ENCODE data around the gene PPP1R9B.

The PPP1R9B gene

DNA sequence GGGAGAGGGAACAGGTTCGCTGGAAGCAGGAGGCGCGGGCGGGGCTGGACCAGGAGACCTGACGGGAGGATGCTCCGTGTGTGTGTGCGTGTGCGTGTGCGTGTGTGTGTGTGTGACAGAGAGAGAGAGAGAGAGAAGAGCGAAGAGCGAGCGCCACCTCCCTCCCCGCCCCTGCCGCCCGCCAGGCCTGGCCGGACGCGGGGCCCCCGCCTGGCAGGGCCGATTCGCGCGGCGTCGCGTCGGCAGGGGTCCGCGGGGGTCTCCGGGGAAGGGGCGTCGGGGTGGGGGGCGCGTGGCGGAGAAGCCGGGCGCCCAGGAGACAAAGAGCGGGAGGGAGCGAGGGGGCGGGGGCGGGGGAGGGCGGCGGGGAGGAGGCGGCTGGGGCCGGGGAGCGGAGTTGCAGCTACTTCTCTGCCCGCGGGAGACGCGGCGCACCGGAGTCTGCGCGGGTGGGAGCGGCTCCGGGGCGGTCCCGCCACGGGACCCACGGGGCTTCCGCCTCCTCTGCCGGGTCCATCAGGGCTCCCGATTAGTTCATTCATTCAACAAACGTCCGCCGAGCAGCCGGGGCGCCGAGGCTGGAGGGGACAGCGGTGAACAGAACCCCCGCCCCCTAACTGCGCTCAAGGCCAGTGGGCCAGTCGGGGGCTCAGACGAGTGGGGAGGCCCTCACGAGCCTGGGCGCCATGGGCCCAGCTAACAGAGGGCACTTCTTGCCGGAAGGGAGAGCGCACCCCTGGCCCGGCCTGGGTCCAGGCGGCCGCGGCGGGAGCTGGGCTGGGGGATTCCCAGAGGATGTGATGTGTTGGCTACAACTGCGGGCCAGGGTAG lies 20.5 kb downstream of the PPP1R9B start, which contains the start of gene SAMD14:
SAMD14 (minus strand) TSS at position 433 of the 831 bp plus-strand sequence. CDS start 5,201 bp downstream, outside the sequence.
- H3K4me3 ChIP-seq (replicated peaks; ENCODE audit: low read depth, low read length): peak within 1 kb of the TSS; percentile 33
- TF ChIP-seq, protein P1, sequence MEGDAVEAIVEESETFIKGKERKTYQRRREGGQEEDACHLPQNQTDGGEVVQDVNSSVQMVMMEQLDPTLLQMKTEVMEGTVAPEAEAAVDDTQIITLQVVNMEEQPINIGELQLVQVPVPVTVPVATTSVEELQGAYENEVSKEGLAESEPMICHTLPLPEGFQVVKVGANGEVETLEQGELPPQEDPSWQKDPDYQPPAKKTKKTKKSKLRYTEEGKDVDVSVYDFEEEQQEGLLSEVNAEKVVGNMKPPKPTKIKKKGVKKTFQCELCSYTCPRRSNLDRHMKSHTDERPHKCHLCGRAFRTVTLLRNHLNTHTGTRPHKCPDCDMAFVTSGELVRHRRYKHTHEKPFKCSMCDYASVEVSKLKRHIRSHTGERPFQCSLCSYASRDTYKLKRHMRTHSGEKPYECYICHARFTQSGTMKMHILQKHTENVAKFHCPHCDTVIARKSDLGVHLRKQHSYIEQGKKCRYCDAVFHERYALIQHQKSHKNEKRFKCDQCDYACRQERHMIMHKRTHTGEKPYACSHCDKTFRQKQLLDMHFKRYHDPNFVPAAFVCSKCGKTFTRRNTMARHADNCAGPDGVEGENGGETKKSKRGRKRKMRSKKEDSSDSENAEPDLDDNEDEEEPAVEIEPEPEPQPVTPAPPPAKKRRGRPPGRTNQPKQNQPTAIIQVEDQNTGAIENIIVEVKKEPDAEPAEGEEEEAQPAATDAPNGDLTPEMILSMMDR (IDR thresholded peaks at IDR 0.05; ENCODE audit: low read depth, low read length, missing control alignments): no peak
- no peak for DNase-seq (ENCODE audit: extremely low read depth, low read depth)

DNA sequence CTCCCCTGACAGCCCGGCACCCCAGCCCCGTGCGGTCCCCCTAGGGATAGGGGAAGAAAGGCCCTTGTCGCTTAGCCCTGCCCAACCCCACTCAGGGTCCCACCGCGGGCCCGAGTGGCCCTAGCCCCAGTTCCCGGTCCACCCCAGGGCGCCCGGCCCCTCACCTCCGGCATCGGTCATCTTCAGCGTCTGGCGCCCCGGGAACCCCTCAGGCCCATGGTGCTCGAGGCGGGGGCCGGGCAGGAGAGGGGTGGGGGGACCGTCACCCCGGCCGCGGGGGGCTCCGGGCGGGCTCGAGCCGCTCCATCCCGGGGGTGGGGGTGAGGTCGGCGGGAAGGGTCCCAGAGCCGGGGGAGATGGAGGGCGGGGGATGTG lies 21.1 kb downstream of the PPP1R9B start:
- TF ChIP-seq, protein P1 (IDR thresholded peaks at IDR 0.05; ENCODE audit: low read depth, low read length, missing control alignments): no peak
- H3K4me3 ChIP-seq (replicated peaks; ENCODE audit: low read depth, low read length): peak overlapping the region; percentile 25
- no peak for DNase-seq (ENCODE audit: extremely low read depth, low read depth)

DNA sequence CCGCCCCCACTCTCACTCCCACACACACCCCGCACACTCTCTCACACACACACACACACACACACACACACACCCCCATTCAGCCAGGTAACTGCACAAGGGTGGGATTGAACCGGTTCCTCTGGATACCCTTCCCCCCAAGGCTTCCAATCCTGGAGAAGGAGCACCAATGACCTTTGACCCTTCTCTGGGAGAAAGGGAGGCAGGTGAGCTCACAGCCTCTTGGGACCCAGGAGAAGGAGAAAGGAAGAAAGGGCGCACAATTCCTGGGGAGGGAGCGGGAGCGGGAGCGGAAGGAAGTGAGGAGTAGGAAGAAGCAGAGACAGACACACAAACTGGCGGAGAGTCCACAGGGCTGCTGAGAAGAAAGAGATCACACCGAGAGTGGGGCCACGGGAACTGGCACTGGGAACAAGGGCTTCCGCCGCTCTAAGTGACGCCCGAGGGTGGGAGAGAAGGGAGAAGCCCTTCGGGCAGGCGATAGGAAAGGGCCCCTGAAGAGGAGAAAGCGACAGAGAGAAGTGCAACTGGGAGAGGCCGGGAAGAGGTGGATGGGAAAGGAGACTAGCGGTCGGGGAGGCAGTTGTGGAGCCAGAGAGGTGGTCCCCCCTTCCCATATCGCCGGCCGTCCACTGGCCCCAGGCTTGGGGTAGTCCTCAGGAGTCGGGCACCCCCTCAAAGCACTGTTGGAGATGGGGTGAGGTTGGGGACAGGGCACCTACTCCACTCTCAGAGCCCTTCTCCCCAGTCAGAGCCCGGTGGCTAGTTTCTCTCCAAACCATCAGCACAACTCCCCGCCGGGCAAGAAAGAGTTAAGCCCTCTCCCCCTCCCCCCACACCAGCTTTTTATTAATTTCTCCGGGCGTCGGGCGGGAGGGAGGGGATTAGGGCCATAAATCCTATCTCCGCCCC lies 21.8 kb downstream of the PPP1R9B start:
- TF ChIP-seq, protein P1 (IDR thresholded peaks at IDR 0.05; ENCODE audit: low read depth, low read length, missing control alignments): no peak
- peak overlapping the region; percentile 25 for H3K4me3 ChIP-seq (replicated peaks; ENCODE audit: low read depth, low read length)
- DNase-seq (ENCODE audit: extremely low read depth, low read depth): no peak

DNA sequence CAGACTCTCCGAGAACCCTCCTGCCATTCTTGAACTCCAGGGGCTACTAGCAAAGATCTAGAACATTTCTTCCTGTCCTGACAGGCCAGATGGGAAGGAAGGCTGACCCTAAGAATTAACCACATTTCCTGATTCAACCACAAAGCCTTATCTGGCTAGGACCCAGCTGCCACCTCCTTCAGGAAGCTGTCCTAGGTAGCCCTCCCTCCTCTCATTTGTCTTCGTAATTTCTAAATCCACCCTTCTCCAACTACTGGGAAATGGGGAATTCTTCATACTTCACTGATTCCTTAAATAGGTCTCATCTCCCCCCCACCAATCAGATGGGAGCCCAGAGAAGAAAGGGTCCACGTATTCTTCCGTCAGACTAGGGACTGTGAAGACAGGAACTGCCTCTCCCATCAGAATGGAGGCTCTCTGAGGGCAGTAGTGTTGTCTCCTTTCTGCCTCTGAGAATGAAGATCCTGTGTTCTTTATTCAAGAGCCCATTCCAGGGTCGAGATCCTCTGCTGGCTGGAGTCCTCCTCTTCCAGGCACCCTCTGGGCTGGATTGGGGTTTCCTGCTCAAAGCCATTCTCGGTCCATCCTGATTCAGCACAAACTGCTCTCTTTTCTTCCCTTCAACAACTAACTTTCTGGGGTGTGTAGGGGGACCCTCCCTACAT lies 22.6 kb downstream of the PPP1R9B start:
- TF ChIP-seq, protein P1 (IDR thresholded peaks at IDR 0.05; ENCODE audit: low read depth, low read length, missing control alignments): no peak
- no peak overlapping the region for H3K4me3 ChIP-seq (replicated peaks; ENCODE audit: low read depth, low read length)
- no peak for DNase-seq (ENCODE audit: extremely low read depth, low read depth)

DNA sequence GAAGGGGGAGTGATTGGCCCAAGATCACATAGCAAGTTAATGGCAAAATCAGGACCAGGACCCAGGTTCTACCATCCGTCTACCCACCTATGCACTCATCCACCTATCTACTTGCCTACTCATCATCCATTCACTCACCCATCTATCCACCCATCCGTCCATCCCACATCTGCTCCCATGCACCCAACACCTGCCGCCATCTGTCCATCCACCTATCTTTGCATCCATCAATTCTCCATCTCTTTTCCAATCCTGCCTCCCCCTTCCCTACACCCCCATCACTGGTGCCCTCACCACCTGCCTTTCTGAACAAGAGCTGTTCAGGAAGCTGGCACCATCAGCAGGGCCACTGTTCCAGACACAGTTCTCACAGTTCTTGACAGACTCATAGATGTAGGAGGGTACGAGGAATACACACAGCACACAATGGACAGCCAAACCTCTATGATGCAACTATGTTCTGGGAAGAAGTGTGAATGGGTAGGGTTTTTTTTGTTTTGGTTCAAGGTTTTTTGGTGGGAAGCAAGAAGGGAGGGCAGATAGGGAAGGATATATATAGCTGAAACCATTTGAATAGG lies 25.0 kb downstream of the PPP1R9B start:
- H3K4me3 ChIP-seq (replicated peaks; ENCODE audit: low read depth, low read length): no peak overlapping the region
- TF ChIP-seq, protein P1 (IDR thresholded peaks at IDR 0.05; ENCODE audit: low read depth, low read length, missing control alignments): no peak
- no peak for DNase-seq (ENCODE audit: extremely low read depth, low read depth)
